Activated CD4-positive, CD25-positive, alpha-beta regulatory T cell treated with anti-CD3 and anti-CD28 coated beads, Interleukin-2, amount 50 U/mL, for 16 hours (primary cell): ENCODE data around the gene SLC6A4.

Source experiments
- DNase-seq: peaks from one replicate; pipeline ENCODE4 v3.0.0-alpha.2; 2020; ENCODE audit warnings: low read depth, low spot score

SLC6A4 gene

GRCh38 chr17:30235386-30236296, at the start of gene SLC6A4:
SLC6A4 (minus strand) TSS chr17:30235697; CDS start chr17:30221958, 13,739 bp downstream.
- DNase-seq, result no peak

- no peak for DNase-seq
These were observed 43.7 kb upstream of the SLC6A4 start for GRCh38 chr17:30279156-30279555.

- no peak for DNase-seq
These were observed 42.5 kb upstream of the SLC6A4 start for GRCh38 chr17:30278032-30278431.

GRCh38 chr17:30275911-30276310, 40.4 kb upstream of the SLC6A4 start:
- DNase-seq, result no peak

- no peak for DNase-seq
These were observed 39.4 kb upstream of the SLC6A4 start for GRCh38 chr17:30274887-30275286.

- no peak for DNase-seq
These were observed 37.9 kb upstream of the SLC6A4 start for GRCh38 chr17:30273373-30273772.

- no peak for DNase-seq
These were observed 35.6 kb upstream of the SLC6A4 start for GRCh38 chr17:30271102-30271501.

- DNase-seq, result no peak
These were observed 32.1 kb upstream of the SLC6A4 start for GRCh38 chr17:30267625-30268024.

- no peak for DNase-seq
These were observed 28.2 kb upstream of the SLC6A4 start for GRCh38 chr17:30263552-30264333.

- no peak for DNase-seq
These were observed 21.4 kb upstream of the SLC6A4 start for GRCh38 chr17:30256756-30257506.

GRCh38 chr17:30254150-30254549, 18.7 kb upstream of the SLC6A4 start:
- no peak for DNase-seq

GRCh38 chr17:30253312-30253711, 17.8 kb upstream of the SLC6A4 start:
- no peak for DNase-seq

GRCh38 chr17:30251931-30252330, 16.4 kb upstream of the SLC6A4 start:
- no peak for DNase-seq

GRCh38 chr17:30249460-30249859, 14.0 kb upstream of the SLC6A4 start:
- no peak for DNase-seq

GRCh38 chr17:30248786-30249185, 13.3 kb upstream of the SLC6A4 start:
- no peak for DNase-seq

GRCh38 chr17:30246460-30246859, 11.0 kb upstream of the SLC6A4 start:
- DNase-seq, result no peak

GRCh38 chr17:30244853-30245385, 9.4 kb upstream of the SLC6A4 start:
- DNase-seq, result no peak

- no peak for DNase-seq
These were observed 8.1 kb upstream of the SLC6A4 start for GRCh38 chr17:30243568-30243967.

GRCh38 chr17:30243002-30243401, 7.5 kb upstream of the SLC6A4 start:
- DNase-seq, result no peak

- DNase-seq, result no peak
These were observed 5.6 kb upstream of the SLC6A4 start for GRCh38 chr17:30241051-30241450.

GRCh38 chr17:30240177-30240576, 4.7 kb upstream of the SLC6A4 start:
- no peak for DNase-seq

- no peak for DNase-seq
These were observed 3.6 kb upstream of the SLC6A4 start for GRCh38 chr17:30239089-30239462.
